OCI-LY7 (cell line): ENCODE results near the gene SNX9. TPM values are rescaled to one million over a fixed set of nuclear protein-coding genes. Genes with fewer than 3 reads are reported as not detected.

ENCODE experiments used
- BruUV-seq: library from RNA; stranded (reverse); fragments of 400-500 nt; replicated peaks from 2 replicates; lab custom pipeline; 2021; lab: Mats Ljungman, UMichigan
- CTCF ChIA-PET: fragments of 300-600 bp; sonication (Branson Sonifier 250); formaldehyde crosslinking; loops from one replicate; lab custom pipeline; 2022; ENCODE audit warnings: antibody characterized with exemption; ENCODE audit not compliant: unreplicated experiment; lab: Charles Lee
- POLR2A ChIA-PET: fragments of 300-600 bp; sonication (Branson Sonifier 250); formaldehyde crosslinking; loops from one replicate; lab custom pipeline; 2022; ENCODE audit warnings: antibody characterized with exemption; lab: Charles Lee
- DNase-seq: peaks from one replicate; pipeline ENCODE4 v3.0.0-alpha.2; 2015; ENCODE audit warnings: low spot score
- H2AFZ ChIP-seq: fragments of 200-600 bp; sonication (generic), shearing (Covaris generic); 2 replicates; pipeline ENCODE4 v1.6.1; 2014; ENCODE audit warnings: mild to moderate bottlenecking, antibody characterized with exemption, low read length, moderate library complexity
- H3K27ac ChIP-seq: fragments of 200-600 bp; sonication (generic); 2 replicates; pipeline ENCODE4 v1.5.1; 2014; ENCODE audit warnings: mixed run types, low read depth, mild to moderate bottlenecking, moderate library complexity, low read length, inconsistent platforms; ENCODE audit not compliant: poor library complexity, severe bottlenecking
- H3K36me3 ChIP-seq: fragments of 200-600 bp; sonication (generic); 2 replicates; pipeline ENCODE4 v1.6.1; 2014; ENCODE audit warnings: mild to moderate bottlenecking, antibody characterized with exemption, low read length, moderate library complexity, mixed read lengths; ENCODE audit not compliant: insufficient read depth
- H3K4me1 ChIP-seq: fragments of 200-600 bp; sonication (generic); 2 replicates; pipeline ENCODE4 v1.5.1; 2014; ENCODE audit warnings: mild to moderate bottlenecking, low read length; ENCODE audit not compliant: insufficient read depth, poor library complexity, severe bottlenecking
- H3K4me2 ChIP-seq: fragments of 200-600 bp; sonication (generic); 2 replicates; pipeline ENCODE4 v1.6.1; 2014; ENCODE audit warnings: mild to moderate bottlenecking, low read length
- H3K4me3 ChIP-seq: fragments of 200-600 bp; sonication (generic); 2 replicates; pipeline ENCODE4 v1.5.1; 2014; ENCODE audit warnings: mild to moderate bottlenecking, low read depth, low read length; ENCODE audit not compliant: poor library complexity, severe bottlenecking
- H3K79me2 ChIP-seq: fragments of 200-600 bp; sonication (generic); 2 replicates; pipeline ENCODE4 v1.6.1; 2016; ENCODE audit warnings: low read depth, mild to moderate bottlenecking, low read length, moderate library complexity, mixed read lengths; ENCODE audit not compliant: insufficient read depth
- H3K9me2 ChIP-seq: fragments of 200-600 bp; sonication (generic); 2 replicates; pipeline ENCODE4 v1.6.1; 2016; ENCODE audit warnings: mild to moderate bottlenecking, low read length, mixed read lengths; ENCODE audit not compliant: insufficient read depth
- H3K9me3 ChIP-seq: fragments of 200-600 bp; sonication (generic); 2 replicates; pipeline ENCODE4 v1.6.1; 2014; ENCODE audit warnings: mild to moderate bottlenecking, mixed run types, low read length, mixed read lengths
- H4K20me1 ChIP-seq: fragments of 200-600 bp; sonication (generic); 2 replicates; pipeline ENCODE4 v1.6.1; 2014; ENCODE audit warnings: mild to moderate bottlenecking, antibody characterized with exemption, low read length, moderate library complexity, mixed read lengths; ENCODE audit not compliant: insufficient read depth
- EZH2phosphoT487 ChIP-seq: fragments of 200-600 bp; sonication (generic); IDR thresholded peaks from 2 replicates; pipeline ENCODE4 v1.6.1; 2018; ENCODE audit warnings: low read depth, borderline replicate concordance, mild to moderate bottlenecking, mixed run types, antibody characterized with exemption, low read length, moderate library complexity, mixed read lengths
- intact Hi-C: fragments of 100-400 bp; cut with micrococcal nuclease; formaldehyde crosslinking; loops from one replicate; pipeline ENCODE4 v1.10.0; 2022; ENCODE audit not compliant: unreplicated experiment
- total RNA-seq, 2 experiments: library from RNA; depleted of rRNA in 1 of 2; stranded (reverse); fragments of >200 nt in 1 of 2; shearing (Covaris generic) in 1 of 2; gene quantifications; 2 replicates each; pipeline ENCODE4 v1.2.3, GENCODE V29; 2014 to 2022
- TF ChIP-seq, protein P1 (sequence below): fragments of 200-600 bp; sonication (generic); conservative IDR thresholded peaks from 2 replicates; pipeline ENCODE4 v1.5.1; 2014; ENCODE audit warnings: mild to moderate bottlenecking, antibody characterized with exemption, low read length, moderate library complexity, mixed read lengths

SNX9 gene
- total RNA-seq, 2 experiments from 2014 or later: not detected

DNA sequence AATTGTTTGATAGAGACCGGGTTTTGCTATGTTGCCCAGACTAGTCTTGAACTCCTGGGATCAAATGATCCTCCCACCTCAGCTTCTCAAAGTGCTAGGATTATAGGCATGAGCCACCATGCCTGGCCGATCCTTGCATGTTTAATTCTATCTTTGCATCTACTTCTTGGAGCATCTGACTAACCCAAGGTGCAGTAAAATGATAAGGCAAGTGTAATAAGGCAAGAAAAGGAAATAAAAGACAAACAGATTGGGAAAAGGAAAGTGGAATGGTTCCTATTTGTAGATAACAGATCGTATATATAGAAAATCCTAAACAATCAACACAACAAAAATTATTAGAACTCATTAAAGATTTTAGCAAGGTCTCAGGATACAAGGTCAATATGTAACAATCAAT is 36.8 kb upstream of the SNX9 start:
- intact Hi-C loops: no loop called here

DNA sequence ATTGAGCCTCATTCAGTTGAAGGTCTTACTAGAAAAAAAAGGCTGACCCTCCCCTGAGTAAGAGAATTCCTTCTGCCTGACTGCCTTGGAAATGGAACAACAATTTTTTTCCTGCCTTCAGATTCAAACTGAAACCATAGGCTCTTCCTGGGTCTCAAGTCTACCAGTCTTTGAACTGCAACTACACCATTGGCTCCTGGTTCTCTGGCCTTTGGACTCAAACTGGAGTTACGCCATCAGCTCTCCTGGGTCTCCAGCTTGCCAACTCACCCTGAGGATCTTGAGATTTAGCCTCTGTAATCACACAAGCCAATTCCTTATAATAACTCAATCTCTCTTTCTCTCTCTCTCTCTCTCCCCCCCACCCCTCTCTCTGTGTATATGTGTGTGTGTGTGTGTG is 36.0 kb upstream of the SNX9 start:
- DNase-seq: no peak
- Histone ChIP-seq H3K36me3 (no peaks in the 10 kb centered on the region), H3K4me1 (no peaks in the 10 kb centered on the region), H2AFZ (no peak overlapping the region), H3K4me3 (no peak overlapping the region), H3K27ac (no peak overlapping the region), H4K20me1 (no peaks in the 10 kb centered on the region), H3K79me2 (no peaks in the 10 kb centered on the region), H3K4me2 (no peak overlapping the region), H3K9me3 (no peaks in the 10 kb centered on the region), H3K9me2 (no peaks in the 10 kb centered on the region)
- CTCF ChIA-PET: no interaction called here
- intact Hi-C loops: no loop called here
- no TSS peak for BruUV-seq
- TF ChIP-seq, protein P1, sequence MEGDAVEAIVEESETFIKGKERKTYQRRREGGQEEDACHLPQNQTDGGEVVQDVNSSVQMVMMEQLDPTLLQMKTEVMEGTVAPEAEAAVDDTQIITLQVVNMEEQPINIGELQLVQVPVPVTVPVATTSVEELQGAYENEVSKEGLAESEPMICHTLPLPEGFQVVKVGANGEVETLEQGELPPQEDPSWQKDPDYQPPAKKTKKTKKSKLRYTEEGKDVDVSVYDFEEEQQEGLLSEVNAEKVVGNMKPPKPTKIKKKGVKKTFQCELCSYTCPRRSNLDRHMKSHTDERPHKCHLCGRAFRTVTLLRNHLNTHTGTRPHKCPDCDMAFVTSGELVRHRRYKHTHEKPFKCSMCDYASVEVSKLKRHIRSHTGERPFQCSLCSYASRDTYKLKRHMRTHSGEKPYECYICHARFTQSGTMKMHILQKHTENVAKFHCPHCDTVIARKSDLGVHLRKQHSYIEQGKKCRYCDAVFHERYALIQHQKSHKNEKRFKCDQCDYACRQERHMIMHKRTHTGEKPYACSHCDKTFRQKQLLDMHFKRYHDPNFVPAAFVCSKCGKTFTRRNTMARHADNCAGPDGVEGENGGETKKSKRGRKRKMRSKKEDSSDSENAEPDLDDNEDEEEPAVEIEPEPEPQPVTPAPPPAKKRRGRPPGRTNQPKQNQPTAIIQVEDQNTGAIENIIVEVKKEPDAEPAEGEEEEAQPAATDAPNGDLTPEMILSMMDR: no peak
- TF ChIP-seq EZH2phosphoT487: no peak
- POLR2A ChIA-PET: interaction anchor here (1.0 to 1.2 kb wide), 2 partner anchors 11 to 29 kb away, joined by 3 to 4 read pairs; no protein-coding TSS in a partner anchor

More for the DNA sequence above, 36.8 kb upstream of the SNX9 start:
- no peak overlapping the region for H3K4me2 ChIP-seq
- no peak for DNase-seq
- H4K20me1 ChIP-seq: no peaks in the 10 kb centered on the region
- no TSS peak for BruUV-seq
- H3K36me3 ChIP-seq: no peaks in the 10 kb centered on the region
- H3K9me3 ChIP-seq: no peaks in the 10 kb centered on the region
- H3K4me1 ChIP-seq: no peaks in the 10 kb centered on the region
- H3K79me2 ChIP-seq: no peaks in the 10 kb centered on the region
- ChIA-PET POLR2A (no interaction called here), CTCF (no interaction called here)
- H3K4me3 ChIP-seq: no peak overlapping the region
- H3K27ac ChIP-seq: no peak overlapping the region
- no peak overlapping the region for H2AFZ ChIP-seq
- no peaks in the 10 kb centered on the region for H3K9me2 ChIP-seq
- TF ChIP-seq, protein P1: no peak
- no peak for TF ChIP-seq EZH2phosphoT487

DNA sequence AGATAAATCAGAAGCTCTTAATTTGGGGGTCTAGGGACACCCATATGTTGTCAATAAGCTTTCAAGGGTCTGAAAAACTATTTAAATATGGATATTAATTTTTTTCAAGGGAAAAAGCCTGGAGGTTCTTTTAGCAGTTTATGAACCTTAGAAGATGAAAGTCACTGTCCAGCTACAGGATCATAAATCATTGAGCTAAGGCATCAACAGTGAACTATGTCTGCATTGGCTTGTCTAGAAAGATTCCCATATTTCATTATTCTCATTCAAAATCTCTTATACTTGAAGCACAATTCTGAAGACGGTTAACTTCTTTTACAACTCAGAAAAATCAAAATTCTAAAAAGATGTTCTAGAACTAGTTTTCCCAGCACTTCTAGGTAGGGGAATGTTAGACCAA is 34.9 kb upstream of the SNX9 start:
- intact Hi-C loops: no loop called here
- no peaks in the 10 kb centered on the region for H3K9me3 ChIP-seq
- H3K9me2 ChIP-seq: no peaks in the 10 kb centered on the region
- no peaks in the 10 kb centered on the region for H3K79me2 ChIP-seq
- H3K36me3 ChIP-seq: no peaks in the 10 kb centered on the region
- no peak for DNase-seq
- TF ChIP-seq, protein P1: no peak
- no peaks in the 10 kb centered on the region for H4K20me1 ChIP-seq
- H3K4me3 ChIP-seq: no peak overlapping the region
- CTCF ChIA-PET: interaction anchor here (0.6 kb wide), 1 partner anchor 31 kb away, joined by 3 read pairs; no protein-coding TSS in a partner anchor
- no peak overlapping the region for H3K4me2 ChIP-seq
- H3K4me1 ChIP-seq: no peaks in the 10 kb centered on the region
- POLR2A ChIA-PET: interaction anchor here (0.8 to 1.2 kb wide), 3 partner anchors 10 to 27 kb away, joined by 3 to 4 read pairs (median 4); no protein-coding TSS in a partner anchor
- BruUV-seq: no TSS peak
- no peak overlapping the region for H3K27ac ChIP-seq
- no peak overlapping the region for H2AFZ ChIP-seq
